ENCODE measurements around the gene PROZ.

Gene PROZ

GRCh38 chr13:113122550-113123225 lies 35.8 kb upstream of the PROZ start, which contains the start of gene F10:
Gene F10, plus strand, starts transcription at chr13:113122799. Its CDS starts 57 bp downstream, at chr13:113122856.
- H3K27ac ChIP-seq = no peak within 1 kb of the TSS
- no peak for TF ChIP-seq CTCF (conservative IDR thresholded peaks at IDR 0.05)

GRCh38 chr13:113123226-113124201 lies 34.9 kb upstream of the PROZ start:
- TF ChIP-seq CTCF (conservative IDR thresholded peaks at IDR 0.05) = no peak
- no peak overlapping the region for H3K27ac ChIP-seq

GRCh38 chr13:113124211-113124970 lies 34.1 kb upstream of the PROZ start:
- H3K27ac ChIP-seq = no peak overlapping the region
- TF ChIP-seq CTCF (conservative IDR thresholded peaks at IDR 0.05) = no peak

- TF ChIP-seq CTCF (conservative IDR thresholded peaks at IDR 0.05) = no peak
- no peak overlapping the region for H3K27ac ChIP-seq
Observed at GRCh38 chr13:113125506-113126264, 32.8 kb upstream of the PROZ start.

- TF ChIP-seq CTCF (conservative IDR thresholded peaks at IDR 0.05) = no peak
- H3K27ac ChIP-seq = no peak overlapping the region
Observed at GRCh38 chr13:113126265-113127150, 31.9 kb upstream of the PROZ start.

GRCh38 chr13:113129480-113129879 lies 29.0 kb upstream of the PROZ start:
- H3K27ac ChIP-seq = no peak overlapping the region
- TF ChIP-seq CTCF (conservative IDR thresholded peaks at IDR 0.05) = no peak

Data from VCaP (cell line).